H9 (cell line): Measurements from ENCODE around the gene SH3BP2. TPM values are rescaled to one million over a fixed set of nuclear protein-coding genes. Genes with fewer than 3 reads are reported as not detected.

Experiments used
- DNase-seq: peaks from one replicate; pipeline ENCODE4 v3.0.0-alpha.2; 2017
- H2AFZ ChIP-seq: one replicate; pipeline ENCODE4 v1.6.1; 2013; ENCODE audit warnings: mild to moderate bottlenecking, low read length, control low read depth, moderate library complexity
- H2AK5ac ChIP-seq: 2 replicates; pipeline ENCODE4 v1.6.1; 2013; ENCODE audit warnings: low read length, control low read depth, mixed read lengths; ENCODE audit not compliant: insufficient read length
- H2BK120ac ChIP-seq: one replicate; pipeline ENCODE4 v1.6.1; 2013; ENCODE audit warnings: low read depth, mild to moderate bottlenecking, low read length, control low read depth, inconsistent platforms; ENCODE audit not compliant: poor library complexity, severe bottlenecking
- H2BK12ac ChIP-seq: 2 replicates; pipeline ENCODE4 v1.6.1; 2013; ENCODE audit warnings: low read length, control low read depth, mixed read lengths, low read depth; ENCODE audit not compliant: insufficient read length
- H2BK15ac ChIP-seq: 2 replicates; pipeline ENCODE4 v1.6.1; 2013; ENCODE audit warnings: low read depth, low read length, control low read depth
- H2BK20ac ChIP-seq: one replicate; pipeline ENCODE4 v1.6.1; 2013; ENCODE audit warnings: low read depth, mild to moderate bottlenecking, low read length, control low read depth, inconsistent platforms; ENCODE audit not compliant: poor library complexity, severe bottlenecking
- H2BK5ac ChIP-seq: 2 replicates; pipeline ENCODE4 v1.6.1; 2013; ENCODE audit warnings: low read length, control low read depth, mixed read lengths; ENCODE audit not compliant: insufficient read length
- H3K14ac ChIP-seq: 2 replicates; pipeline ENCODE4 v1.6.1; 2013; ENCODE audit warnings: low read length, control low read depth; ENCODE audit not compliant: insufficient read depth
- H3K18ac ChIP-seq: 2 replicates; pipeline ENCODE4 v1.6.1; 2013; ENCODE audit warnings: low read depth, mild to moderate bottlenecking, mixed read lengths, low read length, control low read depth; ENCODE audit not compliant: insufficient read length
- H3K23ac ChIP-seq: 2 replicates; pipeline ENCODE4 v1.6.1; 2013; ENCODE audit warnings: low read length, control low read depth, mixed read lengths, low read depth; ENCODE audit not compliant: insufficient read length
- H3K23me2 ChIP-seq: 2 replicates; pipeline ENCODE4 v1.6.1; 2013; ENCODE audit warnings: low read depth, mild to moderate bottlenecking, mixed read lengths, low read length, control low read depth; ENCODE audit not compliant: insufficient read length, poor library complexity, severe bottlenecking
- H3K27ac ChIP-seq: 2 replicates; pipeline ENCODE4 v1.5.1; 2013; ENCODE audit warnings: low read length, control low read depth, mixed read lengths, low read depth; ENCODE audit not compliant: insufficient read length
- H3K27me3 ChIP-seq: 2 replicates; pipeline ENCODE4 v1.6.1; 2013; ENCODE audit warnings: low read length, control low read depth, inconsistent platforms; ENCODE audit not compliant: insufficient read depth
- H3K4ac ChIP-seq: 2 replicates; pipeline ENCODE4 v1.6.1; 2013; ENCODE audit warnings: low read depth, mild to moderate bottlenecking, control low read depth, inconsistent platforms, low read length, moderate library complexity
- H3K4me1 ChIP-seq: 2 replicates; pipeline ENCODE4 v1.6.1; 2013; ENCODE audit warnings: low read length, control low read depth, inconsistent platforms; ENCODE audit not compliant: insufficient read depth
- H3K4me2 ChIP-seq: 2 replicates; pipeline ENCODE4 v1.6.1; 2013; ENCODE audit warnings: low read length, control low read depth, mixed read lengths; ENCODE audit not compliant: insufficient read length, insufficient read depth
- H3K56ac ChIP-seq: 2 replicates; pipeline ENCODE4 v1.6.1; 2013; ENCODE audit warnings: low read depth, mild to moderate bottlenecking, mixed read lengths, low read length, control low read depth; ENCODE audit not compliant: insufficient read length
- H3K79me1 ChIP-seq: 2 replicates; pipeline ENCODE4 v1.6.1; 2013; ENCODE audit warnings: low read depth, mild to moderate bottlenecking, moderate library complexity, low read length, control low read depth, inconsistent platforms; ENCODE audit not compliant: insufficient read depth, poor library complexity, severe bottlenecking
- H3K79me2 ChIP-seq: 2 replicates; pipeline ENCODE4 v1.6.1; 2013; ENCODE audit warnings: low read length, control low read depth, inconsistent platforms; ENCODE audit not compliant: insufficient read depth
- H3K9ac ChIP-seq: 2 replicates; pipeline ENCODE4 v1.6.1; 2013; ENCODE audit warnings: low read length, control low read depth, mixed read lengths; ENCODE audit not compliant: insufficient read length; ENCODE audit errors: extremely low read depth
- H3K9me3 ChIP-seq: one replicate; pipeline ENCODE4 v1.6.1; 2013; ENCODE audit warnings: low read depth, low read length, inconsistent platforms; ENCODE audit not compliant: control insufficient read depth
- H3T11ph ChIP-seq: one replicate; pipeline ENCODE4 v1.6.1; 2013; ENCODE audit warnings: mild to moderate bottlenecking, low read length, control low read depth, inconsistent platforms
- H4K20me1 ChIP-seq: one replicate; pipeline ENCODE4 v1.6.1; 2013; ENCODE audit not compliant: control insufficient read depth, insufficient read length, insufficient read depth
- H4K5ac ChIP-seq: 2 replicates; pipeline ENCODE4 v1.6.1; 2013; ENCODE audit warnings: low read depth, mild to moderate bottlenecking, mixed read lengths, low read length, control low read depth; ENCODE audit not compliant: insufficient read length
- H4K8ac ChIP-seq: replicated peaks from 2 replicates; pipeline ENCODE4 v1.6.1; 2013; ENCODE audit warnings: low read length, control low read depth, mixed read lengths, low read depth; ENCODE audit not compliant: insufficient read length
- H4K91ac ChIP-seq: 2 replicates; pipeline ENCODE4 v1.6.1; 2013; ENCODE audit warnings: low read depth, mild to moderate bottlenecking, moderate library complexity, mixed read lengths, low read length, control low read depth; ENCODE audit not compliant: insufficient read length
- H3K27ac Mint-ChIP-seq, 3 experiments: 2 replicates in 2 of 3; 3 replicates in 1 of 3; pipeline ENCODE4 v1.8.0; 2020 to 2021; ENCODE audit warnings: mixed read lengths in 3 of 3, mild to moderate bottlenecking in 1 of 3, moderate library complexity in 1 of 3
- H3K27me3 Mint-ChIP-seq: 2 replicates; pipeline ENCODE4 v1.8.0; 2021; ENCODE audit warnings: low read depth, mild to moderate bottlenecking, moderate library complexity, mixed read lengths
- H3K36me3 Mint-ChIP-seq, 3 experiments: 2 replicates in 2 of 3; 3 replicates in 1 of 3; pipeline ENCODE4 v1.8.0; 2020 to 2021; ENCODE audit warnings: low read depth in 3 of 3, mixed read lengths in 3 of 3; ENCODE audit not compliant: insufficient read depth in 1 of 3
- H3K4me1 Mint-ChIP-seq, 2 experiments: 2 replicates each; pipeline ENCODE4 v1.8.0; 2020; ENCODE audit warnings: mixed read lengths in 2 of 2
- H3K4me3 Mint-ChIP-seq, 2 experiments: 2 replicates in 1 of 2; 3 replicates in 1 of 2; pipeline ENCODE4 v1.8.0; 2020 to 2021; ENCODE audit warnings: mild to moderate bottlenecking in 2 of 2, mixed read lengths in 2 of 2, moderate library complexity in 1 of 2
- H3K9me3 Mint-ChIP-seq, 2 experiments: 2 replicates in 1 of 2; 3 replicates in 1 of 2; pipeline ENCODE4 v1.8.0; 2020; ENCODE audit warnings: mild to moderate bottlenecking in 2 of 2, mixed read lengths in 2 of 2, moderate library complexity in 1 of 2
- CTCF ChIP-seq: fragments of 200-600 bp; sonication (generic); conservative IDR thresholded peaks from 3 replicates; pipeline ENCODE4 v1.8.0; 2021; ENCODE audit warnings: antibody characterized with exemption, mild to moderate bottlenecking
- WGBS: extraction: QIAGEN DNeasy Blood & Tissue Kit; methylation state at CpG from one replicate; pipeline ENCODE4 v1.1.7; 2013; ENCODE audit warnings: missing lambda C conversion rate, low lambda C conversion rate, mixed read lengths; ENCODE audit not compliant: insufficient read length; ENCODE audit errors: extremely low coverage; 5-methylcytosine and 5-hydroxymethylcytosine counted together
- total RNA-seq: library from RNA; stranded (reverse); gene quantifications from 2 replicates; pipeline ENCODE4 v1.2.1, GENCODE V29; 2021

The SH3BP2 gene
- total RNA-seq, 1 experiment from 2014 or later, result 37.6 TPM

- no peak overlapping the region for H3K4me2 ChIP-seq
- H2BK12ac ChIP-seq, result no peak overlapping the region
- no peaks in the 10 kb centered on the region for H3K27me3 ChIP-seq
- H2BK15ac ChIP-seq, result no peak overlapping the region
- Mint-ChIP-seq H3K27ac (no peak overlapping the region), H3K36me3 (no peaks in the 10 kb centered on the region), H3K9me3 (no peaks in the 10 kb centered on the region), H3K27me3 (no peaks in the 10 kb centered on the region; the same call in 1 of the 2 replicates), H3K4me3 (no peak overlapping the region), H3K4me1 (peaks cover 12 to 26% of the 10 kb centered on the region in 2 experiments)
- no peak overlapping the region for H4K8ac ChIP-seq
- no peak for DNase-seq
- no peaks in the 10 kb centered on the region for H3K79me2 ChIP-seq
- no peak for TF ChIP-seq CTCF
- H3K56ac ChIP-seq, result no peak overlapping the region
- H3T11ph ChIP-seq, result no peak overlapping the region
- no peak overlapping the region for H3K4ac ChIP-seq
- no peak overlapping the region for H2BK120ac ChIP-seq
- no peak overlapping the region for H3K23ac ChIP-seq
- H2BK20ac ChIP-seq, result no peak overlapping the region
- H4K5ac ChIP-seq, result no peak overlapping the region
- H4K91ac ChIP-seq, result no peak overlapping the region
- peaks cover 4% of the 10 kb centered on the region for H3K4me1 ChIP-seq
- H2AK5ac ChIP-seq, result no peak overlapping the region
- WGBS, result no CpG with 5 or more reads among the region's 7 CpGs
- no peaks in the 10 kb centered on the region for H3K79me1 ChIP-seq
- no peak overlapping the region for H2BK5ac ChIP-seq
- peaks cover 5% of the 10 kb centered on the region for H4K20me1 ChIP-seq
- no peaks in the 10 kb centered on the region for H3K9me3 ChIP-seq
- no peak overlapping the region for H3K14ac ChIP-seq
- no peak overlapping the region for H3K27ac ChIP-seq
- H3K18ac ChIP-seq, result no peak overlapping the region
- no peaks in the 10 kb centered on the region for H3K23me2 ChIP-seq
- no peak overlapping the region for H2AFZ ChIP-seq
- H3K9ac ChIP-seq, result no peak overlapping the region
These were observed 15.1 kb downstream of the SH3BP2 start for GRCh38 chr4:2808001-2808400.
